Activated CD4-positive, alpha-beta T cell treated with anti-CD3 and anti-CD28 coated beads, Interleukin-2, amount 50 U/mL, for 16 hours (primary cell): ENCODE measurements around the gene NR0B1.

Experiments used
- DNase-seq: peaks from one replicate; pipeline ENCODE4 v3.0.0-alpha.2; 2020

The NR0B1 gene

GRCh38 chrX:30309139-30309571 is at the start of gene NR0B1:
TSS of gene NR0B1 (minus strand) at chrX:30309390. CDS start at chrX:30309363, 27 bp downstream.
- no peak for DNase-seq

- no peak for DNase-seq
These were observed 40.8 kb upstream of the NR0B1 start for GRCh38 chrX:30349946-30350345.

GRCh38 chrX:30343206-30343605 is 34.0 kb upstream of the NR0B1 start:
- no peak for DNase-seq

GRCh38 chrX:30340753-30341152 is 31.6 kb upstream of the NR0B1 start:
- no peak for DNase-seq

GRCh38 chrX:30327762-30328161 is 18.6 kb upstream of the NR0B1 start:
- DNase-seq, result no peak

GRCh38 chrX:30317308-30317707 is 8.1 kb upstream of the NR0B1 start:
- no peak for DNase-seq

GRCh38 chrX:30313322-30313721 is 4.1 kb upstream of the NR0B1 start:
- DNase-seq, result no peak

GRCh38 chrX:30312858-30313257 is 3.7 kb upstream of the NR0B1 start:
- DNase-seq, result no peak

- no peak for DNase-seq
These were observed 1.4 kb upstream of the NR0B1 start for GRCh38 chrX:30310429-30311206.

GRCh38 chrX:30308263-30309138 is 689 bp downstream of the NR0B1 start:
- DNase-seq, result no peak

GRCh38 chrX:30307466-30307865 is 1.7 kb downstream of the NR0B1 start:
- DNase-seq, result no peak

GRCh38 chrX:30304866-30305265 is 4.3 kb downstream of the NR0B1 start:
- DNase-seq, result no peak

GRCh38 chrX:30302956-30303355 is 6.2 kb downstream of the NR0B1 start:
- no peak for DNase-seq

- no peak for DNase-seq
These were observed 7.2 kb downstream of the NR0B1 start for GRCh38 chrX:30301963-30302362.

- no peak for DNase-seq
These were observed 8.0 kb downstream of the NR0B1 start for GRCh38 chrX:30301208-30301607.

GRCh38 chrX:30296408-30297254 is 12.6 kb downstream of the NR0B1 start:
- peak; percentile 12 for DNase-seq

- peak; percentile 27 for DNase-seq
These were observed 25.6 kb downstream of the NR0B1 start for GRCh38 chrX:30283456-30284200.

GRCh38 chrX:30282527-30282926 is 26.7 kb downstream of the NR0B1 start:
- DNase-seq, result no peak

GRCh38 chrX:30280428-30280827 is 28.8 kb downstream of the NR0B1 start:
- no peak for DNase-seq

GRCh38 chrX:30278365-30278764 is 30.8 kb downstream of the NR0B1 start:
- DNase-seq, result no peak

- no peak for DNase-seq
These were observed 33.7 kb downstream of the NR0B1 start for GRCh38 chrX:30275498-30275897.

- no peak for DNase-seq
These were observed 38.6 kb downstream of the NR0B1 start for GRCh38 chrX:30270639-30271038.
